ENCODE results near the gene ATP2A2.

GRCh38 chr12:110286623-110287022 lies 5.6 kb downstream of the ATP2A2 start:
- TF ChIP-seq POLR2A (IDR thresholded peaks at IDR 0.05) (no peak), CTCF (IDR thresholded peaks at IDR 0.05) (no peak)

Data from right lobe of liver (tissue), 4 donors.